Muscle of back (tissue), 11 donors: ENCODE measurements around the gene SMNDC1. TPM values are rescaled to one million over a fixed set of nuclear protein-coding genes. Genes with fewer than 3 reads are reported as not detected.
"Not testable (repeated sequence)": the region's sequence is repeated elsewhere in the genome, so short reads cannot be mapped to it uniquely, and the experiment has no call there.

Experiments
- DNase-seq, 3 donors: peaks; one replicate each; pipeline versions ENCODE4 v3.0.0 to v3.0.0-alpha.2; 2013
- polyA plus RNA-seq, 10 donors: library from polyadenylated mRNA; unstranded; fragments of 120-200 nt; gene quantifications; one replicate each; pipeline ENCODE4 v1.2.1, GENCODE V29; 2013; ENCODE audit not compliant: insufficient read length in 10 of 10

Gene SMNDC1
- polyA plus RNA-seq, 10 donors: 30.9 to 42.5 (median 35.6) TPM

- not testable (repeated sequence) for DNase-seq
These were observed 26.6 kb upstream of the SMNDC1 start for GRCh38 chr10:110331226-110331795.

GRCh38 chr10:110330675-110331074 lies 26.0 kb upstream of the SMNDC1 start:
- no peak for DNase-seq

GRCh38 chr10:110327262-110327914 lies 22.7 kb upstream of the SMNDC1 start:
- DNase-seq: no peak

- DNase-seq: peak in 1 of 3 donors; percentile 60
These were observed 21.8 kb upstream of the SMNDC1 start for GRCh38 chr10:110326351-110327032.

GRCh38 chr10:110324805-110325280 lies 20.1 kb upstream of the SMNDC1 start:
- DNase-seq: no peak

GRCh38 chr10:110324201-110324804 lies 19.6 kb upstream of the SMNDC1 start:
- no peak for DNase-seq

- peak in 1 of 3 donors; percentile 59 for DNase-seq
These were observed 18.8 kb upstream of the SMNDC1 start for GRCh38 chr10:110323503-110323902.

GRCh38 chr10:110321869-110322620 lies 17.3 kb upstream of the SMNDC1 start:
- DNase-seq: no peak

- no peak for DNase-seq
These were observed 13.4 kb upstream of the SMNDC1 start for GRCh38 chr10:110317866-110318850.

GRCh38 chr10:110313674-110314073 lies 9.0 kb upstream of the SMNDC1 start:
- DNase-seq: no peak

GRCh38 chr10:110312206-110312605 lies 7.5 kb upstream of the SMNDC1 start:
- DNase-seq: no peak

GRCh38 chr10:110311357-110311949 lies 6.7 kb upstream of the SMNDC1 start:
- DNase-seq: peak; percentile 39 to 62 (median 44)

- no peak for DNase-seq
These were observed 6.0 kb upstream of the SMNDC1 start for GRCh38 chr10:110310741-110311140.

GRCh38 chr10:110307805-110308204 lies 3.1 kb upstream of the SMNDC1 start:
- no peak for DNase-seq

GRCh38 chr10:110306452-110306768 lies 1.7 kb upstream of the SMNDC1 start:
- no peak for DNase-seq

- peak; percentile 67 to 80 (median 69) for DNase-seq
These were observed 1.2 kb upstream of the SMNDC1 start for GRCh38 chr10:110305767-110306451.

- no peak for DNase-seq
These were observed 333 bp downstream of the SMNDC1 start for GRCh38 chr10:110304394-110304779.

- DNase-seq: no peak
These were observed 1.0 kb downstream of the SMNDC1 start for GRCh38 chr10:110303681-110304080.

- no peak for DNase-seq
These were observed 4.2 kb downstream of the SMNDC1 start for GRCh38 chr10:110300486-110300986.
